ENCODE results near the gene AAMP. TPM values are rescaled to one million over a fixed set of nuclear protein-coding genes. Genes with fewer than 3 reads are reported as not detected.

AAMP gene
- total RNA-seq, 2 donors from 2014 or later: 54.3 to 88.8 TPM

DNA sequence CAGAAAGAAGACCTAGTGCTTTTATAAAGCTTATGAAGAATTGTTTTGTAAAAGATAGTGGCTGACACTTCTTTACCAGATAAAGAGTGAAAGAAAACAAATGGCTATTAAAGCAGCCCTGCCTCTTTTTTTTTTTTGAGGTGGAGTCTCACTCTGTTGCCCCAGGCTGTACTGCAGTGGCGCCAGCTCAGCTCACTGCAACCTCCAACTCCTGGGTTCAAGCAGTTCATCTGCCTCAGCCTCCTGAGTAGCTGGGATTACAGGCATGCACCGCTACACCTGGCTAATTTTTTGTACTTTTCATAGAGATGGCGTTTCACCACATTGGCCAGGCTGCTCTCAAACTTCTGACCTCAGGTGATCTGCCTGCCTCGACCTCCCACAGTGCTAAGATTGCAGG lies 40.1 kb downstream of the AAMP start:
- H3K4me3 ChIP-seq: no peak overlapping the region
- peaks cover 0 to 33% of the 10 kb centered on the region in 2 donors for H3K4me1 ChIP-seq
- TF ChIP-seq, protein P1, sequence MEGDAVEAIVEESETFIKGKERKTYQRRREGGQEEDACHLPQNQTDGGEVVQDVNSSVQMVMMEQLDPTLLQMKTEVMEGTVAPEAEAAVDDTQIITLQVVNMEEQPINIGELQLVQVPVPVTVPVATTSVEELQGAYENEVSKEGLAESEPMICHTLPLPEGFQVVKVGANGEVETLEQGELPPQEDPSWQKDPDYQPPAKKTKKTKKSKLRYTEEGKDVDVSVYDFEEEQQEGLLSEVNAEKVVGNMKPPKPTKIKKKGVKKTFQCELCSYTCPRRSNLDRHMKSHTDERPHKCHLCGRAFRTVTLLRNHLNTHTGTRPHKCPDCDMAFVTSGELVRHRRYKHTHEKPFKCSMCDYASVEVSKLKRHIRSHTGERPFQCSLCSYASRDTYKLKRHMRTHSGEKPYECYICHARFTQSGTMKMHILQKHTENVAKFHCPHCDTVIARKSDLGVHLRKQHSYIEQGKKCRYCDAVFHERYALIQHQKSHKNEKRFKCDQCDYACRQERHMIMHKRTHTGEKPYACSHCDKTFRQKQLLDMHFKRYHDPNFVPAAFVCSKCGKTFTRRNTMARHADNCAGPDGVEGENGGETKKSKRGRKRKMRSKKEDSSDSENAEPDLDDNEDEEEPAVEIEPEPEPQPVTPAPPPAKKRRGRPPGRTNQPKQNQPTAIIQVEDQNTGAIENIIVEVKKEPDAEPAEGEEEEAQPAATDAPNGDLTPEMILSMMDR (IDR thresholded peaks at IDR 0.05): no peak
- no peaks in the 10 kb centered on the region for H3K9me3 ChIP-seq
- no peaks in the 10 kb centered on the region for H3K27me3 ChIP-seq
- H3K27ac ChIP-seq: peak overlapping the region; percentile 19 to 71
- DNase-seq (ENCODE audit: low spot score): no peak
- H3K36me3 ChIP-seq: peaks cover 85% of the 10 kb centered on the region

DNA sequence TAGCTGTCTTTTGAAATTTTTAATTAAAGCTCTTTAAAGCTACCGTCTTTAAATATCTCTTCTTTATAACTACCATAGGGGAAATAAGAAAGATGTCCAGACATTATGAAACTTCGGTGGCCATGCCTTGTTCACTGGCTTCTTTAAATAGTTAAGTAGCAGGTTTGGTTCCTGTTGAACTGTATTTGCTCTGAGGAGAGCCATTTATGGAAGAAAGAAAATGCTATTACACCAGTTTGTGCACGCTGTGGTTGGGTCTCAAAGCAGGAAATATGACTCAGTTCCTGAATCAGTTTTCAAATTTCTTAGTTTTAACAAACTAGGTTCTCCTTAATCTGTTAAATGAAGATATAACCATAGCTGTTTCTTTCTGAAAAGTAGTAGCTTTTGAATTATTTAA lies 40.7 kb downstream of the AAMP start:
- Histone ChIP-seq H3K4me3 (no peak overlapping the region), H3K36me3 (peaks cover 85% of the 10 kb centered on the region), H3K27ac (peak overlapping the region; percentile 19 to 71), H3K27me3 (no peaks in the 10 kb centered on the region), H3K4me1 (peaks cover 0 to 35% of the 10 kb centered on the region in 2 donors), H3K9me3 (no peaks in the 10 kb centered on the region)
- no peak for DNase-seq (ENCODE audit: low spot score)
- TF ChIP-seq, protein P1 (IDR thresholded peaks at IDR 0.05): no peak

DNA sequence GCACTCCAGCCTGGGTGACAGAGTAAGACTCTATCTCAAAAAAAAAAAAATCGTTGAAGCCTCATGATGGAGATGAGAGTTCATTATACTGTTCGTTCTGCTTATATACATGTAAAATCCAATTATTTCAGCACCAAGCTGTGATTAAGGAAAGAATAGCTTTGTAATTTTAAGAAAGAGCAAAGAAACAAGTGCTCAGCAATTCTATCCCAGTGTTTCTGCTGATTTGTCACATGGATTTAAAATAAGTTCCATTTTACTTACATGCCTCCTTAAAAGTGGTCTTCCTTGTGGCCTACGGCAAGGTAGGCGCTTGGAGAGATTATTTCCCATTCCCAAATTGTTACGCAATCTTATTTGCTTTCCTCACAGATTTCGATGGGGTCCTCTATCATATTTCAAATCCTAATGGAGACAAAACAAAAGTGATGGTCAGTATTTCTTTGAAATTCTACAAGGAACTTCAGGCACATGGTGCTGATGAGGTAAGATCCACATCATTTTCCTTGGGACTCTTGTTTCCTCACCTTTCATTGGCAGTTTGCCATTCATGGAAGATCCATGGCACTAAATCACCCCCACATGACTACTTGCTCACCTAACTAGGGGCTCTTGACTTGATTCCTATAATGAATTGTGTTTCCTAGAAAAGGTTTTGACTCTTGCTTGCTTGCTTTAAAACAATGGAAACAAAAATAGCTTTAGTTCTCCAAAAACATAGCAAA lies 41.4 kb downstream of the AAMP start:
- no peak overlapping the region for H3K4me3 ChIP-seq

DNA sequence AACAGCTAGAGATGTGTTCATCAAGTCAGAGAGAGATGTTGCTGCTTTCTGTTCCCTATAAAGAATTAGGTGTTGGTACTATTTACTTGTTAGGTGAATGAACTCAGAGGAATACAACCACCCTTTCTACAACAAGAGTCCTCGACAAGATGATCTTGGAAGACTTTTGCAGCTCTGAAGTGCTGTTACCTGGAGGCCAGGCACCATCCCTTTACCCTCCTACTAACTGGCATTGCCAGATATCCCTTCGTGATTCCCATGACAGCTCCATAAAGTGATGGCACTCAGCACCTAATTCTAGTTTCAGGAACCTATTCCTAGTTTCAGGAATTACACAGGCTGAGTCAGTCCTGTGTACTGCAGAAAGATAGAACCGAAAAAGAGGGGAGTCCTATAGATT lies 43.0 kb downstream of the AAMP start:
- Histone ChIP-seq H3K36me3 (peaks cover 66% of the 10 kb centered on the region), H3K27ac (no peak overlapping the region), H3K4me3 (no peak overlapping the region), H3K27me3 (no peaks in the 10 kb centered on the region), H3K9me3 (no peaks in the 10 kb centered on the region), H3K4me1 (peaks cover 0 to 55% of the 10 kb centered on the region in 2 donors)
- TF ChIP-seq, protein P1 (IDR thresholded peaks at IDR 0.05): no peak
- DNase-seq (ENCODE audit: low spot score): no peak

More for the DNA sequence above, 41.4 kb downstream of the AAMP start:
- Histone ChIP-seq H3K27me3 (no peaks in the 10 kb centered on the region), H3K36me3 (peaks cover 82% of the 10 kb centered on the region), H3K27ac (peak overlapping the region; percentile 35 to 71), H3K9me3 (no peaks in the 10 kb centered on the region), H3K4me1 (peaks cover 0 to 42% of the 10 kb centered on the region in 2 donors)
- no peak for DNase-seq (ENCODE audit: low spot score)
- TF ChIP-seq, protein P1 (IDR thresholded peaks at IDR 0.05): no peak

DNA sequence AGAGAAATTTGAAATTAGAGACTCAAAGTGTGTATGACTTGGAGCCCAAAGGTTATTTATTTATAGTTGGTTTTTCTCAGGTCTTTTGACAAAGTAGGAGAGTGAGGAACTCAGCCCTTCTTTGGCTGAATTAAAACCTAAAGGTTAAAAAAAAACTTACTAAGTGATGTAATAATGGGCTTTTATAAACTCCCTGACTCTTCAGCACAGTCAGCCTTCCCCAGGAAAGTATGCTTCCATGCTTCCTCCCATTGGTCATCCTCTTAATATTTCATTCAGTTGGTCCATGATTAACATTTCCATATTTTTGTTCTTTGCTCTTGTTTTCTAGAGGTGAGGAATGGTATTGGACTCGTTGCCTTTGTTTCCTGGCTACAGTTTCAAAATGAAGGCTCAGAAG lies 45.8 kb downstream of the AAMP start:
- H3K27me3 ChIP-seq: no peaks in the 10 kb centered on the region
- no peak overlapping the region for H3K27ac ChIP-seq
- peaks cover 0 to 62% of the 10 kb centered on the region in 2 donors for H3K4me1 ChIP-seq
- H3K36me3 ChIP-seq: peaks cover 41% of the 10 kb centered on the region
- TF ChIP-seq, protein P1 (IDR thresholded peaks at IDR 0.05): no peak
- H3K9me3 ChIP-seq: no peaks in the 10 kb centered on the region
- DNase-seq (ENCODE audit: low spot score): no peak
- H3K4me3 ChIP-seq: no peak overlapping the region

DNA sequence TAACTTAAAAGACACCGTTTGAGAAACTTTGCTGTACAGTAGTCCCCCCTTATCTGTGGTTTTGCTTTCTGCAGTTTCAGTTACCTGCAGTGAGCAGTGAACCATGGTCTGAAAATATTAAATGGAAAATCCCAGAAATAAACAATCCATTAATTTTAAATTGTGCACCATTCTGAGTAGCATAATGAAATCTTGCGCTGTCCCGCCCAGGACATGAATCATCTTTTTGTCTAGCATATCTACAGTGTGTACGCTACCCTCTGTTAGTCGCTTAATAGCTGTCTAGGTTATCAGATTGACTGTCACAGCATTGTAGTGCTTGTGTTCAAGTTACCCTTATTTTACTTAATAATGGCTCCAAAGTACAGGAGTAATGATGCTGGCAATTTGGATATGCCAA lies 46.9 kb downstream of the AAMP start:
- H3K27me3 ChIP-seq: no peaks in the 10 kb centered on the region
- no peak for DNase-seq (ENCODE audit: low spot score)
- H3K4me3 ChIP-seq: no peak overlapping the region
- H3K27ac ChIP-seq: no peak overlapping the region
- H3K36me3 ChIP-seq: peaks cover 39% of the 10 kb centered on the region
- H3K9me3 ChIP-seq: no peaks in the 10 kb centered on the region
- TF ChIP-seq, protein P1 (IDR thresholded peaks at IDR 0.05): no peak
- H3K4me1 ChIP-seq: peaks cover 0 to 62% of the 10 kb centered on the region in 2 donors

Measured in right atrium auricular region (tissue), 2 donors.